Measurements from ENCODE around the gene TMEM165.

The TMEM165 gene

GRCh38 chr4:55447831-55448230, 52.1 kb downstream of the TMEM165 start:
- no peak for DNase-seq (ENCODE audit: low read depth)
- TF ChIP-seq CTCF (conservative IDR thresholded peaks at IDR 0.05; ENCODE audit: low read depth, low read length): no peak
- H3K4me3 ChIP-seq (ENCODE audit: low read length): no peak overlapping the region

- TF ChIP-seq CTCF (conservative IDR thresholded peaks at IDR 0.05; ENCODE audit: low read depth, low read length): no peak
- H3K4me3 ChIP-seq (ENCODE audit: low read length): no peak overlapping the region
- DNase-seq (ENCODE audit: low read depth): no peak
Observed at GRCh38 chr4:55450566-55450965, 54.8 kb downstream of the TMEM165 start.

GRCh38 chr4:55458164-55458563, 62.4 kb downstream of the TMEM165 start:
- no peak for TF ChIP-seq CTCF (conservative IDR thresholded peaks at IDR 0.05; ENCODE audit: low read depth, low read length)
- no peak for DNase-seq (ENCODE audit: low read depth)
- H3K4me3 ChIP-seq (ENCODE audit: low read length): no peak overlapping the region

- no peak overlapping the region for H3K4me3 ChIP-seq (ENCODE audit: low read length)
- no peak for DNase-seq (ENCODE audit: low read depth)
- no peak for TF ChIP-seq CTCF (conservative IDR thresholded peaks at IDR 0.05; ENCODE audit: low read depth, low read length)
Observed at GRCh38 chr4:55458611-55459010, 62.9 kb downstream of the TMEM165 start.

GRCh38 chr4:55466001-55466400, 70.2 kb downstream of the TMEM165 start:
- H3K4me3 ChIP-seq (ENCODE audit: low read length): no peak overlapping the region
- DNase-seq (ENCODE audit: low read depth): no peak
- TF ChIP-seq CTCF (conservative IDR thresholded peaks at IDR 0.05; ENCODE audit: low read depth, low read length): no peak

- no peak overlapping the region for H3K4me3 ChIP-seq (ENCODE audit: low read length)
- peak; percentile 3 for DNase-seq (ENCODE audit: low read depth)
- no peak for TF ChIP-seq CTCF (conservative IDR thresholded peaks at IDR 0.05; ENCODE audit: low read depth, low read length)
Observed at GRCh38 chr4:55468724-55469123, 73.0 kb downstream of the TMEM165 start.

- no peak for TF ChIP-seq CTCF (conservative IDR thresholded peaks at IDR 0.05; ENCODE audit: low read depth, low read length)
- H3K4me3 ChIP-seq (ENCODE audit: low read length): no peak overlapping the region
- no peak for DNase-seq (ENCODE audit: low read depth)
Observed at GRCh38 chr4:55469979-55470378, 74.2 kb downstream of the TMEM165 start.
